K562 (cell line): Measurements from ENCODE around the gene MOSPD3. TPM values are rescaled to one million over a fixed set of nuclear protein-coding genes. Genes with fewer than 3 reads are reported as not detected.

Experiments used
- GABPB1 ChIP-seq: sonication (generic); formaldehyde crosslinking; IDR thresholded peaks from 2 replicates; pipeline ENCODE4 v1.8.0; 2022; ENCODE audit warnings: mild to moderate bottlenecking, missing genetic modification reagents
- MCM2 ChIP-seq: fragments of 450-650 bp; IDR thresholded peaks from 2 replicates; pipeline ENCODE4 v1.6.1; 2017; ENCODE audit warnings: low read depth, mild to moderate bottlenecking
- MYBL2 ChIP-seq, 2 experiments: fragments of 450-650 bp in 1 of 2; sonication (generic) in 1 of 2; formaldehyde crosslinking in 1 of 2; IDR thresholded peaks; 2 replicates each; pipeline versions ENCODE4 v1.6.1 to v1.8.1; 2017 to 2022; ENCODE audit warnings: borderline replicate concordance in 1 of 2, inconsistent platforms in 1 of 2, low read depth in 1 of 2, mild to moderate bottlenecking in 1 of 2, missing genetic modification reagents in 1 of 2, moderate library complexity in 1 of 2
- PPARD ChIP-seq: fragments of 250-450 bp; sonication (Bioruptor Pico); IDR thresholded peaks from 2 replicates; pipeline ENCODE4 v1.8.0; 2022; ENCODE audit warnings: inconsistent platforms, mild to moderate bottlenecking, moderate library complexity
- PRDM10 ChIP-seq: fragments of 450-650 bp; IDR thresholded peaks from 2 replicates; pipeline ENCODE4 v1.6.1; 2018; ENCODE audit not compliant: partially characterized antibody
- REST ChIP-seq, 2 experiments: fragments of 450-650 bp; formaldehyde crosslinking in 1 of 2; IDR thresholded peaks; 2 replicates each; pipeline versions ENCODE4 v1.4.0 to v1.6.1; 2014 to 2020; ENCODE audit warnings: mild to moderate bottlenecking in 2 of 2, borderline replicate concordance in 1 of 2, low read depth in 1 of 2
- SUPT5H ChIP-seq: fragments of 450-650 bp; IDR thresholded peaks from 2 replicates; pipeline ENCODE4 v1.6.1; 2016
- ZNF583 ChIP-seq: fragments of 250-450 bp; sonication (Bioruptor Pico); IDR thresholded peaks from 2 replicates; pipeline ENCODE4 v1.4.0; 2020
- polyA plus RNA-seq, 8 experiments: library from polyadenylated mRNA; depleted of rRNA in 4 of 8; stranded (reverse) in 5 of 8; unstranded in 3 of 8; fragments of >200 nt; fragmentation: Nextera tagmentation in 2 of 8; fragmentation: Illumina TruSeq in 1 of 8; extraction: Ambion mirVana in 2 of 8; extraction: Trizol in 1 of 8; gene quantifications; 2 replicates each; pipeline versions ENCODE4 v1.2.1 to v1.2.3, GENCODE V29; 2011 to 2014; ENCODE audit warnings: inconsistent platforms in 1 of 8, missing spikeins in 1 of 8
- total RNA-seq, 7 experiments: library from RNA; depleted of rRNA in 6 of 7; stranded (reverse); fragments of >200 nt in 6 of 7; fragmentation: Illumina TruSeq in 2 of 7; extraction: Trizol in 2 of 7; gene quantifications; 2 replicates each; pipeline versions ENCODE4 v1.2.1 to v1.2.3, GENCODE V29; 2011 to 2021; ENCODE audit warnings: low replicate concordance in 1 of 7

MOSPD3 gene
- total and polyA plus RNA-seq, 9 of the 15 experiments (the other 6 are each of a cell fraction or from before 2014, with no cell fraction given) = 1.4 to 32.1 (median 7.3) TPM

DNA sequence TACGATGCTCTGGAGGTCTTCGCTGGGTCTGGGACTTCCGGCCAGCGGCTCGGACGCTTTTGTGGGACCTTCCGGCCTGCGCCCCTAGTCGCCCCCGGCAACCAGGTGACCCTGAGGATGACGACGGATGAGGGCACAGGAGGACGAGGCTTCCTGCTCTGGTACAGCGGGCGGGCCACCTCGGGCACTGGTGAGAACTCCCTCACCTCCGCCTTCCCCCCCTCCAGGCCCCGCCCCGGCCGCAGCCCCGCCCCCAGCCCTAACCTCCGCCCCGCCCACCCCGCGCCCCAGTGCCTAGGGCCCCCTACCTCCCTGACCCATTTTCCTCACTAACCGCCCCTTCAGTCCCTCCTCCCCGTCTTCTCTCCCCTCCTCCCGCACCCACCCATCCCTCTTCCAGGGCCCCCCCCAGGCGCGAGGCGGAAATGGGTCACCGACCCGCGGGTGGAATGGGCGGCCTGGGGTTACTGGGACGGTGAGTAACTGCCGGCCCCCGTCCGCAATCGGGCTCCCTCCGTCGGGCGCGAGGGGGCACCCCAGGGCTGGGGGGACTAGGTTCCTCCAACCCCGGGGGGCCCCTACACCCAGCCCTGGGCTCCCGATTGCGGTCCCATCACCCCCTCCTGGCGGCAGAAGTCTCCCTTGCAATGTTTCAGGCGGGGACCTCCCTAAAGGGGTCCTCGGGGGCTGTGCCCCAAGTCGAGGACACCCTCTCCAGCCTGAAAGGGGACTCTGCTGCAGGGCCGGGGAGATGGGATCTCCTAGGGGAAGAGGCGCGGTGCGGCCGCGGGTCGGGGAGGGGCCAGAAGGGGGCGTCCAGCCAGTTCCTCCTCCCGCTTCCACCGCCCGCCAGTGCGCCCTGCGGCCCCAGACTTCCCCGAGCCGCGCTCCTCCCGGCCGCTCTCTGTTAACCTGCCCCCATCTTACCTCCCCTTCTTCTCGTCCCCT lies 8.0 kb upstream of the MOSPD3 start (continued):
- TF ChIP-seq PRDM10 (peak; percentile 83), MYBL2 (IDR thresholded peaks at IDR 0.05; ENCODE audit: low read depth) (no peak), MYBL2 (CRISPR knock-in tag; IDR thresholded peaks at IDR 0.05; ENCODE audit: borderline replicate concordance) (no peak), MCM2 (no peak), ZNF583 (peak; percentile 60; the same call in 1 of the 2 replicates), PPARD (CRISPR knock-in tag) (no peak), REST (IDR thresholded peaks at IDR 0.05; ENCODE audit: borderline replicate concordance) (peak; percentile 70), REST (CRISPR knock-in tag; IDR thresholded peaks at IDR 0.05; ENCODE audit: low read depth) (peak; percentile 72; the same call in 1 of the 2 replicates), SUPT5H (peak; percentile 35), GABPB1 (peak; percentile 60)
